Uterus (tissue), 4 donors: ENCODE measurements around the gene TMEM92. TPM values are rescaled to one million over a fixed set of nuclear protein-coding genes. Genes with fewer than 3 reads are reported as not detected.

Experiments
- DNase-seq, 2 donors: peaks; one replicate each; pipeline ENCODE4 v3.0.0-alpha.2; 2019 to 2020
- H3K27ac ChIP-seq, 2 donors: fragments of 200-600 bp; sonication (generic); 1 replicate in 1 of 2; 2 replicates in 1 of 2; pipeline ENCODE4 v1.5.1; 2016 to 2018
- H3K27me3 ChIP-seq, 2 donors: fragments of 200-600 bp; sonication (generic); one replicate each; pipeline ENCODE4 v1.5.1; 2018 to 2019; ENCODE audit warnings: control low read depth in 1 of 2
- H3K36me3 ChIP-seq, 2 donors: fragments of 200-600 bp; sonication (generic); one replicate each; pipeline ENCODE4 v1.5.1; 2019; ENCODE audit warnings: control low read depth in 1 of 2
- H3K4me1 ChIP-seq, 2 donors: fragments of 200-600 bp; sonication (generic); one replicate each; pipeline ENCODE4 v1.5.1; 2018 to 2019; ENCODE audit warnings: control low read depth in 1 of 2
- H3K4me3 ChIP-seq, 2 donors: fragments of 200-600 bp; sonication (generic); 1 replicate in 1 of 2; 2 replicates in 1 of 2; pipeline ENCODE4 v1.5.1; 2018 to 2019; ENCODE audit warnings: mild to moderate bottlenecking in 1 of 2
- H3K9me3 ChIP-seq, 2 donors: fragments of 200-600 bp; sonication (generic); one replicate each; pipeline ENCODE4 v1.5.1; 2019; ENCODE audit warnings: control low read depth in 1 of 2
- POLR2A ChIP-seq, 2 donors: fragments of 450-650 bp; IDR thresholded peaks; one replicate each; pipeline ENCODE4 v1.6.1; 2016; ENCODE audit warnings: antibody characterized with exemption in 2 of 2, mild to moderate bottlenecking in 1 of 2, moderate library complexity in 1 of 2
- intact Hi-C: fragments of 100-400 bp; cut with DNase I; formaldehyde crosslinking; loops from one replicate; pipeline ENCODE4 v1.15.1; 2023; ENCODE audit warnings: low total_unique reads
- total RNA-seq, 4 donors: library from RNA; depleted of rRNA in 3 of 4; stranded (reverse); fragments of >200 nt in 3 of 4; gene quantifications; one replicate each; pipeline versions ENCODE4 v1.1.0 to v1.2.4, GENCODE V29; 2014 to 2023
- TF ChIP-seq, protein P1 (sequence below), 4 experiments: fragments of 200-600 bp in 2 of 4; fragments of 450-650 bp in 2 of 4; sonication (generic) in 2 of 4; IDR thresholded peaks; one replicate each; pipeline ENCODE4 v1.5.1; 2016 to 2019; ENCODE audit warnings: antibody characterized with exemption in 4 of 4, mild to moderate bottlenecking in 2 of 4, moderate library complexity in 1 of 4
- donor health status: DM: yes; HTN: yes; CAD: no.

The TMEM92 gene
- total RNA-seq, 4 donors from 2014 or later = 0.07 to 0.91 TPM; not detected in 2

GRCh38 chr17:50252781-50253180 is 21.5 kb upstream of the TMEM92 start:
- Histone ChIP-seq H3K4me3 (no peak overlapping the region), H3K27ac (no peak overlapping the region), H3K9me3 (no peaks in the 10 kb centered on the region), H3K36me3 (no peaks in the 10 kb centered on the region), H3K27me3 (no peaks in the 10 kb centered on the region), H3K4me1 (peaks cover 3 to 9% of the 10 kb centered on the region in 2 donors)
- TF ChIP-seq, protein P1, sequence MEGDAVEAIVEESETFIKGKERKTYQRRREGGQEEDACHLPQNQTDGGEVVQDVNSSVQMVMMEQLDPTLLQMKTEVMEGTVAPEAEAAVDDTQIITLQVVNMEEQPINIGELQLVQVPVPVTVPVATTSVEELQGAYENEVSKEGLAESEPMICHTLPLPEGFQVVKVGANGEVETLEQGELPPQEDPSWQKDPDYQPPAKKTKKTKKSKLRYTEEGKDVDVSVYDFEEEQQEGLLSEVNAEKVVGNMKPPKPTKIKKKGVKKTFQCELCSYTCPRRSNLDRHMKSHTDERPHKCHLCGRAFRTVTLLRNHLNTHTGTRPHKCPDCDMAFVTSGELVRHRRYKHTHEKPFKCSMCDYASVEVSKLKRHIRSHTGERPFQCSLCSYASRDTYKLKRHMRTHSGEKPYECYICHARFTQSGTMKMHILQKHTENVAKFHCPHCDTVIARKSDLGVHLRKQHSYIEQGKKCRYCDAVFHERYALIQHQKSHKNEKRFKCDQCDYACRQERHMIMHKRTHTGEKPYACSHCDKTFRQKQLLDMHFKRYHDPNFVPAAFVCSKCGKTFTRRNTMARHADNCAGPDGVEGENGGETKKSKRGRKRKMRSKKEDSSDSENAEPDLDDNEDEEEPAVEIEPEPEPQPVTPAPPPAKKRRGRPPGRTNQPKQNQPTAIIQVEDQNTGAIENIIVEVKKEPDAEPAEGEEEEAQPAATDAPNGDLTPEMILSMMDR (IDR thresholded peaks at IDR 0.05) = no peak
- TF ChIP-seq POLR2A (IDR thresholded peaks at IDR 0.05) = no peak
- DNase-seq = no peak
- intact Hi-C loops = no loop called here

DNA sequence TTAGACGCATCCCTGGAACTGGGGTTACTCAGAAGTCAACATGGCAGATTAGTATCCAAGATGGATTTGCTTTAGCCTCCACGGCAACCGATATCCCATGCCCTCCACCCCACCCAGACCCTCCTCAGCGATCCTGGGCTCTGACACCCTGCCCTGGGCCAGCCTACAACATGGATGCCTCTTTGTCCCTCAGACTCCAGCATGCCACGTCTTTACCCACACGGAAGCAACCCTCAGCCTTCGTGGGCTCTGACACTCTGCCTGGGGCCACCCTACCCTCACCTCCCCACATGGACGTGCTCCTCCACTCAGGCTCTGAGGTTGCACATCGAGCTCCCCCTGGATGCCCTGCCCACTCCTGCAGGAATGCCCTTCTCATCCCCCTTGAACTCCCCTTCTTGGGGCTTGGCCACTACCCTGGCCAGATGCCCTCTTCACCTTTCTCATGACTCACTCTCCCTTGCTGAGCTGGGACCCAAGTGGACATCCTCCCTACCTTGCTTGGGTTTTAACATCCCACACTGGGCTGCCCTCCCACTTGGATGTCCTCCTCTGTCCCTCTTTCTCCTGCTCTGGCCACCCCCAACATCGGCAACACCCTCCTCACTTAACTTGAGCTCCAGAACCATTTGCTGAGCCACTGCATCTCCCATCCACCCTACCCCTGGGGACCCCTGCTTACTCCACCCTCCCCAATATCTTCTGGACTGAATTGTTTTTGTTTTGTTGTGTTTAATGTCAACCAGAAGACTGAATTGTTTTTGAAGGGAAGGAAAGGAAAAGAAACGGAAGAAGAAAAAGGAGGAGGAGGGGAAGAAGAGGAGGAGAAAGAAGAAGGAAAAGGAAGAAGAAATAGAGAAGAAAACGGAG is 18.3 kb upstream of the TMEM92 start:
- peak in 1 of 2 donors; percentile 16 for DNase-seq
- no peak overlapping the region for H3K27ac ChIP-seq
- no peaks in the 10 kb centered on the region for H3K36me3 ChIP-seq
- no peaks in the 10 kb centered on the region for H3K27me3 ChIP-seq
- intact Hi-C loops = no loop called here
- peaks cover 10 to 34% of the 10 kb centered on the region in 2 donors for H3K4me1 ChIP-seq
- H3K9me3 ChIP-seq = no peaks in the 10 kb centered on the region
- no peak overlapping the region for H3K4me3 ChIP-seq
- TF ChIP-seq, protein P1 (IDR thresholded peaks at IDR 0.05) = no peak
- TF ChIP-seq POLR2A (IDR thresholded peaks at IDR 0.05) = no peak

GRCh38 chr17:50256826-50257618 is 17.2 kb upstream of the TMEM92 start:
- TF ChIP-seq, protein P1 (IDR thresholded peaks at IDR 0.05) = no peak
- no peak for TF ChIP-seq POLR2A (IDR thresholded peaks at IDR 0.05)
- no peaks in the 10 kb centered on the region for H3K9me3 ChIP-seq
- intact Hi-C loops = no loop called here
- peak in 1 of 2 donors; percentile 23 for DNase-seq
- H3K27me3 ChIP-seq = no peaks in the 10 kb centered on the region
- peaks cover 10 to 34% of the 10 kb centered on the region in 2 donors for H3K4me1 ChIP-seq
- H3K4me3 ChIP-seq = no peak overlapping the region
- peak overlapping the region; percentile 90 to 93 for H3K27ac ChIP-seq
- no peaks in the 10 kb centered on the region for H3K36me3 ChIP-seq

GRCh38 chr17:50257676-50258224 is 16.5 kb upstream of the TMEM92 start:
- DNase-seq = peak; percentile 42 to 70
- intact Hi-C loops = no loop called here
- Histone ChIP-seq H3K9me3 (no peaks in the 10 kb centered on the region), H3K36me3 (no peaks in the 10 kb centered on the region), H3K27ac (peak overlapping the region; percentile 90 to 93), H3K4me1 (peaks cover 10 to 35% of the 10 kb centered on the region in 2 donors), H3K4me3 (no peak overlapping the region), H3K27me3 (no peaks in the 10 kb centered on the region)
- TF ChIP-seq, protein P1 (IDR thresholded peaks at IDR 0.05) = no peak
- TF ChIP-seq POLR2A (IDR thresholded peaks at IDR 0.05) = no peak
